Measurements from ENCODE around the gene VSIG2. TPM values are rescaled to one million over a fixed set of nuclear protein-coding genes. Genes with fewer than 3 reads are reported as not detected.

Gene VSIG2
- polyA plus RNA-seq, 4 donors, result 0.60 to 17.5 (median 9.6) TPM

GRCh38 chr11:124724979-124725718 lies 26.9 kb downstream of the VSIG2 start:
- DNase-seq (ENCODE audit: low read depth in 4 of 4, low spot score in 3 of 4), result no peak

DNA sequence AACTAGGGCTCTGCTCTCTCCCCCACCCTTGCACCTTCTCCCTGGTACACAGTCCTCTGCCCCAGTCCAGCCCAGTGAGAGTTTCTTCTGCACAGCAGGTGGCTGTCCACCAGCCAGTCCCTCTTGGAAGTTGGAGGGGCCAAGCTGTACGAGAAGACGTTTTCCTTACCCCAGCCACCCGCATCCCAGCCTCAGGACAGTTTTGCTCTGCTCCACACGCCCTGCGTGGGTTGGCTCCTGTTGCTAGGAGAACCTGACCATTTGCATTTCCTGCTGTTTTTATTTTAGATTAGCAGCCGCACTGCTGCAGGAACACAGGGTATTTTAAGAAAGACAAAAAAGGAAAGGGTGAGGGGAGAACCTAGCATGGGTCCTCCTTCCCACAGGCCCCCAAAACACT lies 29.9 kb downstream of the VSIG2 start:
- no peak for DNase-seq (ENCODE audit: low read depth in 4 of 4, low spot score in 3 of 4)

DNA sequence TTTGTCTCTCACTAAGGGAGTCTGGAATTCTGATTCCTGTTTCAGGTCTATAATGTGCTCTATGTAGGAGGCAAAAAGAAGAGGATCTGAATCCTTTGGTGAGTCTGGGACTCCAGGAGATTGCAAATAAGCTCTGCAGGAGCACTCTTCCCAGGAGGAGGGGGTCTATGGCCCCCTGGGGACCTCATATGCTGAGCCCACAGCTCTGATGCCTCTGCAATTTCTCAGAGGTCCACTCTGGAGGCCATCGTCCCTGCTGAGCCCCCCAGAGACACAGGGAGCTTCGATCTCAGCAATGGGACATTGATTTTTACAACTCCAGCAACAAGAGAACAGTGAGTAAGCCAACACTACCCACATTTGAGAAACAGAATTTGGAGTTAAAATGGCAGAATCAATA lies 32.5 kb downstream of the VSIG2 start:
- DNase-seq (ENCODE audit: low read depth in 4 of 4, low spot score in 3 of 4), result no peak

DNA sequence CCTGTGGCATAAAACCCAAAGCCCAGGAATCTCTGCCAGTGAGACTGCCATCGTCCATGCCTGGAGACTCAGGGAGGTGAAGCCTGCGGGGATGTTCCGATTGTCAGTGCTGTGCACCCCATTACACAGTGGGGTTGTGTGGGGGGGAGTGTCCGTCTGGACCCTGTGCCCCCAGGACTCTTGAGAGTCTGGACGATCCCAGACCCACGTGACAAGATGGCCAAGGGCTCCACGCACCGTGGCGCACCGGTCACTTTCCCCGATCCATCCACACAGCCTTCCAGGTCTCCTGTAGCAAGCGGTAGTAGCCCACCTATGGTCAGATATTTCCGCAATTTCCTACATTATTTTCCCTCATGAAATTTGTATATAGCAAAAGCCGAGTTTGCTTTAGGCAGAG lies 33.3 kb downstream of the VSIG2 start:
- DNase-seq (ENCODE audit: low read depth in 4 of 4, low spot score in 3 of 4), result no peak

- DNase-seq (ENCODE audit: low read depth in 4 of 4, low spot score in 3 of 4), result no peak
These were observed 34.0 kb downstream of the VSIG2 start for GRCh38 chr11:124717786-124718651.

GRCh38 chr11:124717421-124717785 lies 34.7 kb downstream of the VSIG2 start:
- DNase-seq (ENCODE audit: low read depth in 4 of 4, low spot score in 3 of 4), result no peak

DNA sequence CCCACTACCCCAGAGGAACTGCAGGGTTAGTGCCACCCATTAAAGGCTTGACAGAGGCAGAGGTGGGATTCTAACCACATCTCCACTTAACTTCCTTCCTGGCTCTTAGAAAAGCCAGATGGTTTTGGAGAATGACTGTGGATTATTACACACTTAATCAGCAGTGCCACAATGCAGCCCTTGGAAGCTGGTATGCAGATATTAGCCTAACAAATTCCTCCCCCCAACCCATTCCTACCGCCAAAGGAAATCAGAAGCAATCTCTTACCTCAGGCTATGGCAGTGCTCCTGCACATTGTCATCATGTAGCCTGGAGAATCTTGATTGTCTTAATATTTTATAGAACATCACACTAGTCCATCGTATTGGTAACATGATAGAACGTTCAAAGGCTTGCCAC lies 35.5 kb downstream of the VSIG2 start:
- DNase-seq (ENCODE audit: low read depth in 4 of 4, low spot score in 3 of 4), result no peak

DNA sequence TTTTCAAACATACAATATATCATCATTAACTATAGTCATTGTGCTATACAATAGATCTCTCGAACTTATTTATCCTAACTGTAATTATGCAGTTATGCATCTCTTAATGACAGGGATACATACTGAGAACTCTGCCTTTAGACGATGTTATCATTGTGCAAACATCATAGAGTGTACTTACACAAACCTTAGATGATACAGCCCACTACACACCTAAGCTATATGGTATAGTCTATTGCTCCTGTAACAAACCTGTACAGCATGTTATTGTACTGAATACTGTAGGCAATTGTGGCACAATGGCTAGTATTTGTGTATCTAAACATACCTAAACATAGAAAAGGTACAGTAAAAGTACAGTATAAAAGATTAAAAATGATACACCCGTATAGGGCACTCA lies 39.7 kb downstream of the VSIG2 start:
- no peak for DNase-seq (ENCODE audit: low read depth in 4 of 4, low spot score in 3 of 4)

- DNase-seq (ENCODE audit: low read depth in 4 of 4, low spot score in 3 of 4), result no peak
These were observed 44.2 kb downstream of the VSIG2 start for GRCh38 chr11:124707829-124708228.

DNA sequence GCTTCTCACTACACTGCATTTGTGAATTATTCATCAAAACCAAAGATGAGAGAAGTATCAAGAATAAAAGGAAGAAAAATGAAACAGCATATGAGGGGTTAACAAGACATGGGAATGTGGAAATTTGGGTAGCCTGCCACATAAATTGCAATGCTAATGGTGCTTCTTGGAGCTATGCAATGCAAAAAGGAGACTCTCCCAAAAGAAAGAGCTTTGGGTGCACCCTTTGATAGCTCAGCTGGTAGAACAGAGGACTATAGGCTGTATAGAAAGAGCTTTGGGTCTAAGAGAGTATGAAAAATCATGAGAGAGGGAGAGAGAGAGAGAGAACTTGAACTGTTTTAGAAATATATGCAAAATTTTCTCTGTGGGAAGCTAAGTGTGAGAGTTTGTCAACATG lies 52.0 kb downstream of the VSIG2 start:
- no peak for DNase-seq (ENCODE audit: low read depth in 4 of 4, low spot score in 3 of 4)

DNA sequence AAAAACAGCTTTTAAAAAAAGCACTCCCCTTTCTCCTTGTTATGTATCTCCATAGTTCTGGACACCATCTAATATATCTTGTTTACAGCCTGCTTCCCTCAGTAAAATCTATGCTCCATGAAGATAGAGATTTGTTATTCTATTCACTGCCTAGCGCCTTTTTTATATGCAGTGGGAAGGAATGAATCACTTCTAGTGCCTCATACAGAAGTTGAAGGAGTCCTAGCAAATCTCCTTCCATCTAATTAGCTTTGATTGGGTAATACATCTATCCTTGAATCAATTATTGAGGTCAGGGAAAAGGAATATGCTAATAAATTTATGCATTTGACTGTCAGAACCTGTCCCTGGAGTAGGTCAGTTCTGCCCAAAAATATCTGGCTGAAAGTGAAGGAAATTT lies 52.5 kb downstream of the VSIG2 start:
- DNase-seq (ENCODE audit: low read depth in 4 of 4, low spot score in 3 of 4), result no peak

Other genes with a start within 250 kb of the VSIG2 start
- not detected for gene OR8B12, start 208.6 kb downstream of the VSIG2 start, polyA plus RNA-seq (ENCODE audit: insufficient read length in 4 of 4)
- gene OR8A1, start 182.3 kb downstream of the VSIG2 start, polyA plus RNA-seq (ENCODE audit: insufficient read length in 4 of 4), result not detected
- not detected for gene PANX3, start 140.8 kb downstream of the VSIG2 start, polyA plus RNA-seq (ENCODE audit: insufficient read length in 4 of 4)
- gene TBRG1, start 129.4 kb downstream of the VSIG2 start, polyA plus RNA-seq (ENCODE audit: insufficient read length in 4 of 4), result 10 to 100 TPM; 24.9 to 41.4 (median 28.7) TPM
- 10 to 100 TPM in 3 of 4 donors, 1 to 10 TPM in 1; 6.0 to 32.9 (median 31.4) TPM for gene SIAE, start 78.5 kb downstream of the VSIG2 start, polyA plus RNA-seq (ENCODE audit: insufficient read length in 4 of 4)
- gene SPA17, start 78.4 kb downstream of the VSIG2 start, polyA plus RNA-seq (ENCODE audit: insufficient read length in 4 of 4), result 10 to 100 TPM in 3 of 4 donors, 1 to 10 TPM in 1; 5.0 to 24.4 (median 19.2) TPM
- gene NRGN, start 12.3 kb downstream of the VSIG2 start, polyA plus RNA-seq (ENCODE audit: insufficient read length in 4 of 4), result 10 to 100 TPM in 3 of 4 donors, 1 to 10 TPM in 1; 5.6 to 29.4 (median 17.9) TPM
- gene ESAM, start 10.0 kb upstream of the VSIG2 start, polyA plus RNA-seq (ENCODE audit: insufficient read length in 4 of 4), result 10 to 100 TPM; 39.0 to 71.8 (median 67.0) TPM
- 10 to 100 TPM; 25.1 to 44.7 (median 29.2) TPM for gene MSANTD2, start 48.2 kb upstream of the VSIG2 start, polyA plus RNA-seq (ENCODE audit: insufficient read length in 4 of 4)
- 10 to 100 TPM; 18.8 to 30.8 (median 21.3) TPM for gene ROBO3, start 113.2 kb upstream of the VSIG2 start, polyA plus RNA-seq (ENCODE audit: insufficient read length in 4 of 4)
- 10 to 100 TPM; 13.6 to 19.6 (median 18.1) TPM for gene ROBO4, start 145.6 kb upstream of the VSIG2 start, polyA plus RNA-seq (ENCODE audit: insufficient read length in 4 of 4)
- gene HEPN1, start 167.0 kb upstream of the VSIG2 start, polyA plus RNA-seq (ENCODE audit: insufficient read length in 4 of 4), result 1 to 10 TPM in 1 of 4 donors, under 1 TPM in 2, not detected in 1; 0.92 to 1.5 (median 0.96) TPM
- gene HEPACAM, start 183.8 kb upstream of the VSIG2 start, polyA plus RNA-seq (ENCODE audit: insufficient read length in 4 of 4), result 1 to 10 TPM in 3 of 4 donors, under 1 TPM in 1; 0.11 to 2.4 (median 2.0) TPM
- gene CCDC15, start 201.9 kb upstream of the VSIG2 start, polyA plus RNA-seq (ENCODE audit: insufficient read length in 4 of 4), result 1 to 10 TPM; 2.8 to 4.4 (median 3.9) TPM